HCT116 (cell line): ENCODE measurements around the gene DDB1. TPM values are rescaled to one million over a fixed set of nuclear protein-coding genes. Genes with fewer than 3 reads are reported as not detected.

Source experiments
- ATAC-seq: fragments of 200-7000 bp; cut with Tn5 transposase; 2 replicates; pipeline ENCODE4 v1.9.1; 2020; ENCODE audit warnings: mild to moderate bottlenecking, moderate library complexity
- BruUV-seq: library from RNA; stranded (reverse); fragments of 400-500 nt; replicated peaks from 2 replicates; lab custom pipeline; 2021; lab: Mats Ljungman, UMichigan
- CTCF ChIA-PET: fragments of 300-600 bp; sonication (Branson Sonifier 250); formaldehyde crosslinking; loops from one replicate; lab custom pipeline; 2021; ENCODE audit warnings: antibody characterized with exemption; lab: Charles Lee
- POLR2A ChIA-PET: fragments of 300-600, 350-600 bp; sonication (Branson Sonifier 250); formaldehyde crosslinking; loops from one replicate; lab custom pipeline; 2021; ENCODE audit warnings: antibody characterized with exemption; lab: Charles Lee
- RAD21 ChIA-PET, 2 experiments: fragments of 300-600 bp; sonication (Branson Sonifier 250); formaldehyde crosslinking; loops; one replicate each; lab custom pipeline; 2023; ENCODE audit warnings: low total read pairs in 2 of 2; ENCODE audit not compliant: uncharacterized antibody in 2 of 2, unreplicated experiment in 2 of 2, low non-redundant PET in 1 of 2; lab: Charles Lee
- DNase-seq: peaks from one replicate; pipeline ENCODE4 v3.0.0-alpha.2; 2010; ENCODE audit warnings: low read depth, low spot score
- H2AFZ ChIP-seq: fragments of 200-600 bp; shearing (Covaris generic), sonication (generic); 2 replicates; pipeline ENCODE4 v1.6.1; 2017; ENCODE audit warnings: low read depth, mixed run types, mixed read lengths, antibody characterized with exemption, low read length; ENCODE audit not compliant: poor library complexity, severe bottlenecking
- H3K27ac ChIP-seq: 2 replicates; pipeline ENCODE4 v1.5.1; 2012; ENCODE audit warnings: low read depth, low read length
- H3K27me3 ChIP-seq: fragments of 200-600 bp; sonication (generic); 2 replicates; pipeline ENCODE4 v1.6.1; 2016; ENCODE audit warnings: mixed run types, low read length, mixed read lengths; ENCODE audit not compliant: insufficient read depth
- H3K36me3 ChIP-seq, 2 experiments: fragments of 200-500 bp in 1 of 2; fragments of 200-600 bp in 1 of 2; sonication (Bioruptor generic) in 1 of 2; sonication (generic) in 1 of 2; 2 replicates each; pipeline versions ENCODE4 v1.5.1 to v1.6.1; 2014 to 2016; ENCODE audit warnings: low read length in 2 of 2, inconsistent platforms in 1 of 2, mixed read lengths in 1 of 2, mixed run types in 1 of 2; ENCODE audit not compliant: insufficient read depth in 2 of 2, control insufficient read depth in 1 of 2
- H3K4me1 ChIP-seq, 2 experiments: fragments of 200-600 bp in 1 of 2; sonication (generic) in 1 of 2; 2 replicates each; pipeline versions ENCODE4 v1.5.1 to v1.6.1; 2012 to 2017; ENCODE audit warnings: low read length in 2 of 2, inconsistent platforms in 1 of 2, mild to moderate bottlenecking in 1 of 2, mixed read lengths in 1 of 2, mixed run types in 1 of 2, moderate library complexity in 1 of 2; ENCODE audit not compliant: insufficient read depth in 2 of 2, control insufficient read depth in 1 of 2
- H3K4me2 ChIP-seq: fragments of 200-600 bp; sonication (generic); 2 replicates; pipeline ENCODE4 v1.6.1; 2017; ENCODE audit warnings: mixed run types, low read length, mixed read lengths
- H3K4me3 ChIP-seq, 2 experiments: fragments of 200-600 bp in 1 of 2; sonication (generic) in 1 of 2; replicated peaks in 1 of 2; 2 replicates each; pipeline ENCODE4 v1.5.1; 2011 to 2016; ENCODE audit warnings: low read length in 2 of 2, control low read depth in 1 of 2, low read depth in 1 of 2, mild to moderate bottlenecking in 1 of 2, mixed read lengths in 1 of 2, mixed run types in 1 of 2
- H3K79me2 ChIP-seq: fragments of 200-600 bp; sonication (generic); 2 replicates; pipeline ENCODE4 v1.6.1; 2017; ENCODE audit warnings: mild to moderate bottlenecking, mixed run types, low read length, moderate library complexity, mixed read lengths; ENCODE audit not compliant: insufficient read depth
- H3K9ac ChIP-seq: fragments of 200-600 bp; sonication (generic); 2 replicates; pipeline ENCODE4 v1.6.1; 2016; ENCODE audit warnings: low read length, mixed read lengths
- H3K9me2 ChIP-seq: fragments of 200-600 bp; sonication (generic), shearing (Covaris generic); 2 replicates; pipeline ENCODE4 v1.6.1; 2017; ENCODE audit warnings: mixed run types, mild to moderate bottlenecking, moderate library complexity; ENCODE audit not compliant: insufficient read depth
- H3K9me3 ChIP-seq, 2 experiments: fragments of 200-500 bp in 1 of 2; fragments of 200-600 bp in 1 of 2; sonication (Bioruptor generic) in 1 of 2; sonication (generic) in 1 of 2; 2 replicates each; pipeline ENCODE4 v1.6.1; 2014 to 2017; ENCODE audit warnings: low read length in 2 of 2, mixed read lengths in 2 of 2, inconsistent platforms in 1 of 2, low read depth in 1 of 2, mild to moderate bottlenecking in 1 of 2, mixed run types in 1 of 2, moderate library complexity in 1 of 2; ENCODE audit not compliant: control insufficient read depth in 1 of 2, insufficient read depth in 1 of 2
- H4K20me1 ChIP-seq: fragments of 200-600 bp; sonication (generic), shearing (Covaris generic); 2 replicates; pipeline ENCODE4 v1.6.1; 2017; ENCODE audit warnings: mixed run types, mild to moderate bottlenecking, moderate library complexity; ENCODE audit not compliant: insufficient read depth
- CBX3 ChIP-seq: IDR thresholded peaks from 2 replicates; pipeline ENCODE4 v1.6.1; 2012; ENCODE audit warnings: low read depth
- EGR1 ChIP-seq: IDR thresholded peaks from 2 replicates; pipeline ENCODE4 v1.6.1; 2012; ENCODE audit warnings: low read depth
- ELF1 ChIP-seq: IDR thresholded peaks from 2 replicates; pipeline ENCODE4 v1.6.1; 2012; ENCODE audit warnings: low read depth, borderline replicate concordance
- EZH2 ChIP-seq: fragments of 200-600 bp; sonication (generic); IDR thresholded peaks from 2 replicates; pipeline ENCODE4 v1.6.1; 2017; ENCODE audit warnings: antibody characterized with exemption, mixed run types
- FOSL1 ChIP-seq: IDR thresholded peaks from 2 replicates; pipeline ENCODE4 v1.6.1; 2012; ENCODE audit warnings: low read depth
- JUND ChIP-seq: IDR thresholded peaks from 2 replicates; pipeline ENCODE4 v1.6.1; 2012
- POLR2A ChIP-seq: IDR thresholded peaks from 2 replicates; pipeline ENCODE4 v1.7.0; 2011; ENCODE audit warnings: borderline replicate concordance; ENCODE audit not compliant: insufficient read depth, insufficient read length; ENCODE audit errors: extremely low read depth
- POLR2AphosphoS5 ChIP-seq: IDR thresholded peaks from 2 replicates; pipeline ENCODE4 v1.6.1; 2011; ENCODE audit warnings: mild to moderate bottlenecking, low read depth, low read length, moderate library complexity
- RAD21 ChIP-seq: IDR thresholded peaks from 2 replicates; pipeline ENCODE4 v1.6.1; 2012; ENCODE audit warnings: low read depth, mild to moderate bottlenecking
- SP1 ChIP-seq: IDR thresholded peaks from 2 replicates; pipeline ENCODE4 v1.6.1; 2012; ENCODE audit warnings: low read depth
- TCF7L2 ChIP-seq: IDR thresholded peaks from 2 replicates; pipeline ENCODE4 v1.7.0; 2011; ENCODE audit warnings: borderline replicate concordance, inconsistent platforms; ENCODE audit not compliant: insufficient read depth, insufficient read length; ENCODE audit errors: extremely low read depth
- YY1 ChIP-seq: IDR thresholded peaks from 2 replicates; pipeline ENCODE4 v1.6.1; 2011; ENCODE audit warnings: low read length, low read depth, moderate library complexity, mild to moderate bottlenecking; ENCODE audit not compliant: insufficient replicate concordance; ENCODE audit errors: extremely low read depth
- ZFX ChIP-seq: fragments of 450-650 bp; IDR thresholded peaks from 2 replicates; pipeline ENCODE4 v1.6.1; 2017
- intact Hi-C: fragments of 100-400 bp; cut with micrococcal nuclease; formaldehyde crosslinking; loops from 2 replicates; pipeline ENCODE4 v1.10.0; 2022
- total RNA-seq: library from RNA; stranded (reverse); gene quantifications from one replicate; pipeline ENCODE4 v1.2.1, GENCODE V29; 2021; ENCODE audit not compliant: unreplicated experiment
- TF ChIP-seq, protein P1 (sequence below), 3 experiments: fragments of 200-600 bp in 1 of 3; sonication (generic) in 1 of 3; IDR thresholded peaks in 2 of 3; conservative IDR thresholded peaks in 1 of 3; 2 replicates each; pipeline ENCODE4 v1.5.1; 2012 to 2017; ENCODE audit warnings: low read depth in 2 of 3, low read length in 2 of 3, antibody characterized with exemption in 1 of 3, borderline replicate concordance in 1 of 3, control low read depth in 1 of 3, mild to moderate bottlenecking in 1 of 3, mixed read lengths in 1 of 3, mixed run types in 1 of 3, moderate library complexity in 1 of 3; ENCODE audit not compliant: insufficient read depth in 1 of 3
- TF ChIP-seq, protein P2 (sequence below): IDR thresholded peaks from 2 replicates; pipeline ENCODE4 v1.6.1; 2012
- TF ChIP-seq, protein P3 (sequence below): IDR thresholded peaks from 2 replicates; pipeline ENCODE4 v1.6.1; 2012

The DDB1 gene
- total RNA-seq, 1 experiment from 2014 or later, result 269 TPM

DNA sequence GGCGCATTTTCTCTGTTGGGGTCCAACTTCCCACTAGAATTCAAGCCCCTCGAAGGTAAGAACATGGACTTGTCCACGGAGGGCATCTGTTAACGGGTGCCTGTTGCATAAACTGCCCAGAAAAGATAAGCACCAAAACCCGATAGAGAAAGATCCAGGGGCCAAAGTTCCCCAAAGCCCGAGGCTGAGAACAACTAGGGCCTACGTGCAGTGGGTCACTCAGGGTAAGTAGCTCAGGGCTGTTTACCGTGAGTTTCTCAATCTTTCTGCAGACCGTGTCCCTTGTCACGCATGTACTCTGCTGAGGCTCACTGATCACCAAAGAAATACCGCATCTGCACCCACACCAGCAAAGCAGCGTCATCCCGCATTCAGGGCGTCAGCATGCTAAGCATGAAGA is 67.5 kb downstream of the DDB1 start:
- TF ChIP-seq POLR2AphosphoS5 (no peak), SP1 (no peak), YY1 (no peak), CBX3 (no peak), ZFX (no peak), RAD21 (no peak)
- TF ChIP-seq, protein P1, sequence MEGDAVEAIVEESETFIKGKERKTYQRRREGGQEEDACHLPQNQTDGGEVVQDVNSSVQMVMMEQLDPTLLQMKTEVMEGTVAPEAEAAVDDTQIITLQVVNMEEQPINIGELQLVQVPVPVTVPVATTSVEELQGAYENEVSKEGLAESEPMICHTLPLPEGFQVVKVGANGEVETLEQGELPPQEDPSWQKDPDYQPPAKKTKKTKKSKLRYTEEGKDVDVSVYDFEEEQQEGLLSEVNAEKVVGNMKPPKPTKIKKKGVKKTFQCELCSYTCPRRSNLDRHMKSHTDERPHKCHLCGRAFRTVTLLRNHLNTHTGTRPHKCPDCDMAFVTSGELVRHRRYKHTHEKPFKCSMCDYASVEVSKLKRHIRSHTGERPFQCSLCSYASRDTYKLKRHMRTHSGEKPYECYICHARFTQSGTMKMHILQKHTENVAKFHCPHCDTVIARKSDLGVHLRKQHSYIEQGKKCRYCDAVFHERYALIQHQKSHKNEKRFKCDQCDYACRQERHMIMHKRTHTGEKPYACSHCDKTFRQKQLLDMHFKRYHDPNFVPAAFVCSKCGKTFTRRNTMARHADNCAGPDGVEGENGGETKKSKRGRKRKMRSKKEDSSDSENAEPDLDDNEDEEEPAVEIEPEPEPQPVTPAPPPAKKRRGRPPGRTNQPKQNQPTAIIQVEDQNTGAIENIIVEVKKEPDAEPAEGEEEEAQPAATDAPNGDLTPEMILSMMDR (IDR thresholded peaks at IDR 0.05 in 2 of 3, conservative IDR thresholded peaks at IDR 0.05 in 1 of 3; ENCODE audit: borderline replicate concordance in 1 of 3, insufficient read depth in 1 of 3, low read depth in 2 of 3, low read length in 2 of 3), result no peak
- TF ChIP-seq, protein P2, sequence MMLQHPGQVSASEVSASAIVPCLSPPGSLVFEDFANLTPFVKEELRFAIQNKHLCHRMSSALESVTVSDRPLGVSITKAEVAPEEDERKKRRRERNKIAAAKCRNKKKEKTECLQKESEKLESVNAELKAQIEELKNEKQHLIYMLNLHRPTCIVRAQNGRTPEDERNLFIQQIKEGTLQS, result no peak
- Histone ChIP-seq H3K4me1 (peaks cover 8 to 15% of the 10 kb centered on the region in 2 experiments), H3K79me2 (no peaks in the 10 kb centered on the region), H3K27ac (no peak overlapping the region), H4K20me1 (no peaks in the 10 kb centered on the region), H3K4me3 (no peak overlapping the region), H3K4me2 (no peak overlapping the region), H3K9me2 (no peaks in the 10 kb centered on the region), H3K9me3 (no peaks in the 10 kb centered on the region), H2AFZ (no peak overlapping the region), H3K27me3 (no peaks in the 10 kb centered on the region), H3K36me3 (no peaks in the 10 kb centered on the region), H3K9ac (no peak overlapping the region)
- ChIA-PET POLR2A (interaction anchor here (0.7 kb wide), 1 partner anchor 126 kb away, joined by 4 read pairs; no protein-coding TSS in a partner anchor), RAD21 (no interaction called here), CTCF (no interaction called here)
- intact Hi-C loops, result no loop called here
- no peak for ATAC-seq
- BruUV-seq, result no TSS peak
- no peak for DNase-seq

DNA sequence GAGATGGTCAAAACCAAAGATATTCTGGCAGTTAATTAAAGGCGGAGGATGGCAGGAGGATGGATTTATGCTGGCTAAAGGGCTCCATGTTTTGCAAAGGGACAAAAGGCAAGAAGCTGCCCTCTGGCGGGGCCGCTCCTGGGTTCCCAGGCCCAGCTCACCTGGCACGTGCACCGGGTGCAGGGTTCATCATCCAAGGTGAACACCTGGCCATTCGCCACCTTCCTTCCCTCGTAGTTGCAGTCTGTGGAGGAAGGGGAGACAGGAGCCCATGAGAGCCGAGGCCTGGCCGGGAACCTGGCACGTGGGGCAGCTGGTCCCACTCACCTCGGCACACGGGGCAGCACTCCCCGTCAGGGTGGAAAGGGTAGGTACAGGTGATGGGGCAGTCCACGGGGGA is 68.1 kb downstream of the DDB1 start:
- Histone ChIP-seq H3K27me3 (no peaks in the 10 kb centered on the region), H3K36me3 (no peaks in the 10 kb centered on the region), H3K79me2 (no peaks in the 10 kb centered on the region), H3K9me3 (no peaks in the 10 kb centered on the region), H2AFZ (no peak overlapping the region), H3K27ac (no peak overlapping the region), H4K20me1 (no peaks in the 10 kb centered on the region), H3K9me2 (no peaks in the 10 kb centered on the region), H3K4me1 (peaks cover 8 to 15% of the 10 kb centered on the region in 2 experiments), H3K9ac (no peak overlapping the region), H3K4me2 (no peak overlapping the region), H3K4me3 (no peak overlapping the region)
- CTCF ChIA-PET, result no interaction called here
- intact Hi-C loops, result no loop called here
- RAD21 ChIA-PET, result no interaction called here
- no TSS peak for BruUV-seq
- no peak for ATAC-seq
- POLR2A ChIA-PET, result no interaction called here
- DNase-seq, result no peak
- TF ChIP-seq POLR2AphosphoS5 (no peak), TCF7L2 (no peak), FOSL1 (no peak), CBX3 (no peak), RAD21 (no peak), YY1 (no peak), JUND (no peak), EGR1 (no peak), ELF1 (no peak), EZH2 (no peak), SP1 (no peak), POLR2A (no peak)
- TF ChIP-seq, protein P3, sequence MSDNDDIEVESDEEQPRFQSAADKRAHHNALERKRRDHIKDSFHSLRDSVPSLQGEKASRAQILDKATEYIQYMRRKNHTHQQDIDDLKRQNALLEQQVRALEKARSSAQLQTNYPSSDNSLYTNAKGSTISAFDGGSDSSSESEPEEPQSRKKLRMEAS, result no peak
- TF ChIP-seq, protein P2, result no peak
